Measurements from ENCODE around the gene UGT1A1. TPM values are rescaled to one million over a fixed set of nuclear protein-coding genes. Genes with fewer than 3 reads are reported as not detected.

UGT1A1 gene
- total and polyA plus RNA-seq, 8 donors, result 0.04 to 0.24 (median 0.14) TPM; not detected in 1

- ATAC-seq (no peak), DNase-seq (no peak)
- Histone ChIP-seq H3K27me3 (peaks cover 0 to 6% of the 10 kb centered on the region in 2 donors), H3K36me3 (no peaks in the 10 kb centered on the region), H3K4me1 (no peaks in the 10 kb centered on the region), H3K27ac (no peak overlapping the region), H3K4me3 (no peak overlapping the region), H3K9me3 (no peaks in the 10 kb centered on the region)
- TF ChIP-seq CTCF (IDR thresholded peaks at IDR 0.05), result no peak
- intact Hi-C loops (cut with DNase I), result no loop called here
These were observed 32.6 kb downstream of the UGT1A1 start for GRCh38 chr2:233792720-233793119.

- Histone ChIP-seq H3K27me3 (peaks cover 0 to 6% of the 10 kb centered on the region in 2 donors), H3K9me3 (no peaks in the 10 kb centered on the region), H3K4me3 (no peak overlapping the region), H3K36me3 (no peaks in the 10 kb centered on the region), H3K4me1 (no peaks in the 10 kb centered on the region), H3K27ac (no peak overlapping the region)
- TF ChIP-seq CTCF (IDR thresholded peaks at IDR 0.05), result no peak
- intact Hi-C loops (cut with DNase I), result no loop called here
- peak; percentile 65 for ATAC-seq
- DNase-seq, result peak in 1 of 4 donors; percentile 44
These were observed 33.5 kb downstream of the UGT1A1 start for GRCh38 chr2:233793465-233794127.

GRCh38 chr2:233794128-233794658, 34.1 kb downstream of the UGT1A1 start:
- H3K27ac ChIP-seq, result no peak overlapping the region
- H3K4me1 ChIP-seq, result no peaks in the 10 kb centered on the region
- no peak for TF ChIP-seq CTCF (IDR thresholded peaks at IDR 0.05)
- intact Hi-C loops (cut with DNase I), result no loop called here
- no peaks in the 10 kb centered on the region for H3K36me3 ChIP-seq
- DNase-seq, result peak in 1 of 4 donors; percentile 13
- H3K27me3 ChIP-seq, result peaks cover 0 to 6% of the 10 kb centered on the region in 2 donors
- no peak overlapping the region for H3K4me3 ChIP-seq
- H3K9me3 ChIP-seq, result no peaks in the 10 kb centered on the region
- ATAC-seq, result peak; percentile 67

GRCh38 chr2:233795735-233796171, 35.7 kb downstream of the UGT1A1 start:
- no peak for DNase-seq
- H3K27me3 ChIP-seq, result peaks cover 0 to 6% of the 10 kb centered on the region in 2 donors
- no peak for ATAC-seq
- H3K36me3 ChIP-seq, result no peaks in the 10 kb centered on the region
- intact Hi-C loops (cut with DNase I), result no loop called here
- no peaks in the 10 kb centered on the region for H3K4me1 ChIP-seq
- TF ChIP-seq CTCF (IDR thresholded peaks at IDR 0.05), result no peak
- no peaks in the 10 kb centered on the region for H3K9me3 ChIP-seq
- no peak overlapping the region for H3K27ac ChIP-seq
- no peak overlapping the region for H3K4me3 ChIP-seq

- Histone ChIP-seq H3K4me1 (no peaks in the 10 kb centered on the region), H3K36me3 (no peaks in the 10 kb centered on the region), H3K4me3 (no peak overlapping the region), H3K27me3 (peaks cover 0 to 6% of the 10 kb centered on the region in 2 donors), H3K27ac (no peak overlapping the region), H3K9me3 (no peaks in the 10 kb centered on the region)
- intact Hi-C loops (cut with DNase I), result no loop called here
- DNase-seq, result no peak
- no peak for TF ChIP-seq CTCF (IDR thresholded peaks at IDR 0.05)
- no peak for ATAC-seq
These were observed 36.2 kb downstream of the UGT1A1 start for GRCh38 chr2:233796254-233796653.
